GM18499 (cell line): ENCODE data around the gene C1QTNF5.
"Not testable (repeated sequence)": the region's sequence is repeated elsewhere in the genome, so short reads cannot be mapped to it uniquely, and the experiment has no call there.

Source experiments
- ATAC-seq: cut with Tn5 transposase; IDR thresholded peaks from one replicate; pipeline ENCODE4 v1.9.1; 2021; ENCODE audit warnings: moderate number of reproducible peaks; ENCODE audit not compliant: insufficient read depth, unreplicated experiment

The C1QTNF5 gene, protein sequence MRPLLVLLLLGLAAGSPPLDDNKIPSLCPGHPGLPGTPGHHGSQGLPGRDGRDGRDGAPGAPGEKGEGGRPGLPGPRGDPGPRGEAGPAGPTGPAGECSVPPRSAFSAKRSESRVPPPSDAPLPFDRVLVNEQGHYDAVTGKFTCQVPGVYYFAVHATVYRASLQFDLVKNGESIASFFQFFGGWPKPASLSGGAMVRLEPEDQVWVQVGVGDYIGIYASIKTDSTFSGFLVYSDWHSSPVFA

DNA sequence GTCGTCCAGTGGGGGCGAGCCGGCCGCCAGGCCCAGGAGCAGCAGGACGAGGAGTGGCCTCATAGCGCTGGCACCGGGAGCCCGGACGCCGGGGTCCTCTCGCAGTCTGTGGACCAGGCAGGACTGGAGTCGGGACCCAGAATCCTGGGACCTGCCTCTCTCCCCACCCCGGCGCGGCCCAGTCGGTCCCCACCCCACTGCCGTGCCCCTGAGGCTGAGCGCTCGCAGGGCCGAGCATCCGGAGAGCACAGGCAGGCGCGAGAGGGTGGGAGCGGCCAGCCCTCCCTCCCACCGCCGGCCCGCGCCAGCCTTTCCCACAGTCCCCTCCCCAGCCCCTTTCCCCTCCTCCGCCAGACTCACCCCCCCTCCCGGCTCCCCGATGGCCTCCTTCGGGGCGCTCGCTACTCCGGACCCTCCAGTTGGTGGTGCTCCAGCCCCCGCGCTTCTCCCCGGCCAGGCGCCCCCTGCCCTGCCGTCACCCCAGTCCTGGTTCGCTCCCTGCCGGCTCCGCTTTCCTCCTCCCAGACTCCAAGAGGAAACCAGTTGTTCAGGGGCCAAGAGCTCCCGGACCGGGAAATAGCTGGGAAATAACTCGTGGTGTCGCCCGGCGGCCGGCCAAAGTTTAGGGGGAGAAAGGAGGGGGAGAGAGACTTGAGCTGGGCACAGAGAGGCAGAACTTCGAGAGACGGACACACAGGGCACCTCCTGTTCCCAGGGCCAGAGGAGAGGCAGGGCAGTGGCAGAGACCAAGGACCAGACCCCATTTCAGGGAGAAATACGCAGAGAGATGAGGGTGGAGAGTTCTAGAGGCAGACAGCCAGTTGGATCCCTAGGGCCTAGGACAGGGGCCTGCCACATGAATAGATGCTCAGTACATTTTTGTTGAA is at the start of gene C1QTNF5:
Gene C1QTNF5, minus strand, starts transcription at position 549 of the 887 bp plus-strand sequence. Its CDS starts 486 bp downstream, at position 63.
- no peak for ATAC-seq

DNA sequence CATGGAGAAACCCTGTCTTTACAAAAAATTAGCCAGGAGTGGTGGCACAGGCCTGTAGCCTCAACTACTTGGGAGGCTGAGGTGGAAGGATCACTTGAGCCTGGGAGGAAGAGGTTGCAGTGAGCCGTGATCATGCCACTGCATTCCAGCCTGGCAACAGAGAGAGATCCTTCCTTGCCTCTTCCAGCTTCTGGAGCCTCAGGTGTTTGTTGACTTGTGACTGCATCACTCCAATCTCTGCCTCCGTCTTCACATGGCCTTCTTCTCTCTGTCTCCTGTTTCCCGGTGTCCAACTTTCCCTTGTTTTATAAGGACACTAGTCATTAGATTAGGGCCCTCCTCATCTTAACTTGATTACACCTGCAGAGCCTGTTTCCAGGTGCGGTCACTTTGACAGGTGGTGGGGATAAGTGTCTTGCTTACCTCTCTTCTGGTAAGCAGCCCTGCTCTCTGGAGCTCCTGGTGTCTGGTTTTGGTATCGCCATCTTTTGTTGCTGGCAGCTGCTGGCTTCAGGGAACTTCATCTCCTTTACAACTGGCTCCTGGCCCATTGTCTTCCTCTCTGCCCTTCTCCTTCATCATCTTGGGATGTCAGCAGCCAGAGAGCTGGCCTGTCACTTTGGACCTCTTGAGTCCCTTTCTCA is 49.0 kb upstream of the C1QTNF5 start:
- ATAC-seq: no peak

DNA sequence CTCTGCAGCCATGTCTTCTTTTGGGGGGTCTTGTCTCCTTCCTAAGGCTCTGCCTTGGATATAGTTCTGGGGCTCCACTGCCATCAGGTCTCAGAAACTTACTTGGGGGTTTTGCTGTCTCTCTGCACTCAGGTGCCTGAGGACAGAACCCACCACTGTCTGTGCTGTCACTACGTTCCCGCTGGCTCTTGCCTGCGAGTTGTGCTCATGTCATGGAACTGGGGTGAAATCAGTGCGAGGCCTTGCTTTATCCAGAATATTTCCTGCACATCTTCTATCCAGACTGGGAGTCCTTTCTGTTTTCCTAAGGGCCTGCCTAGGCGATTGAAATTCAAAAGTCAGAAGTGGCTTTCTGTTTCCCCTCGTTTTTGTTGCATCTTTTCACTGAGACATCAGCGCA is 47.4 kb upstream of the C1QTNF5 start:
- no peak for ATAC-seq

DNA sequence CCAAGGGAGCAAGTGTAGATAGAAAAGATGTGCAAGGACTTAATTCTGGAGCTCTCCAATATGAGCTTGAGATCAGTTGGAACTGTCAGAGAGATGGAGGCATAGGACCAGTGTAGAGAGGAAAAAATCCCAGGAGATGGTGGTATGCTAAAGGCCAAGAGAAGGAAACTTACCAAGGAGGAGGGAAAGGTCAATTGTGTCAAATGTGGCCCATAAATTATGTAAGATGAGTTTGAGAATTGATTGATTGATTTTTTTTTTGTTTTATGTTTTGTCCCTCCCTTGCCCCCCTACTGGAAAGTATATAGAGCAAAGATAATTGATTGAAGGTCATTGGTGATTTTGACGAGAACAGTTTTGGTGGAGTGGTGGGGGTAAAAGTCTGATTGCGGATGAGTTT is 43.6 kb upstream of the C1QTNF5 start:
- ATAC-seq: no peak

DNA sequence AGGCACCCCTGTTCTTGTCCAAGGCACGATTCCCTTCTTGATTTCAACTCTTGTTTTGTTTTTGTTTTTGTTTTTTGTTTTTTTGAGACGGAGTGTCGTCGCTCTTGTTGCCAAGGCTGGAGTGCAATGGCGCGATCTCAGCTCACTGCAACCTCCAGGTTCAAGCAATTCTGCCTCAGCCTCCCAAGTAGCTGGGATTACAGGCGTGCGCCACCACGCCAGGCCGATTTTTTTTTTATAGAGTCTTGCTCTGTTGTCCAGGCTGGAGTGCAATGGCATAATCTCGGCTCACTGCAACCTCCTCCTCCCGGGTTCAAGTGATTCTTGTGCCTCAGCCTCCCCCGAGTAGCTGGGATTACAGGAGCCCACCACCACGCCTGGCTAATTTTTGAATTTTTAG is 41.8 kb upstream of the C1QTNF5 start:
- not testable (repeated sequence) for ATAC-seq

DNA sequence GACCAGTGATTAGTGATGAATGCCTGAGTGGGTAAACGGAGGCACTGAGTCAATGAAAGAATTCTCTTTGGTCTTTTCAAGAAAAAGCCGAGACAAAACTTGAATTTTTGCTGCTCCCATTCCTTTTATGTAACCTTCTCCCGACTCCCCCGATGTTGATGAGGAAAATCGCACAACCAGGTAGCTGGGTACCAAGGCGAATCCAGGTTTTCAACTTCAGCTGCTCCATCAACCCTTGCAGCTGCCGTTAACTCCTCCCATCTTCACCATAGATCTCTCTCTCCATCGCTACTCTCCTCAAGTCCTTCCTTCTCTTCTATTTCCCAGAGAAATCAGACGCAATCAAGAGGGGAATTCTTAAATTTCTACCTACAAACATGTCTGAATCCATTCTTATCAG is 41.4 kb upstream of the C1QTNF5 start:
- no peak for ATAC-seq

DNA sequence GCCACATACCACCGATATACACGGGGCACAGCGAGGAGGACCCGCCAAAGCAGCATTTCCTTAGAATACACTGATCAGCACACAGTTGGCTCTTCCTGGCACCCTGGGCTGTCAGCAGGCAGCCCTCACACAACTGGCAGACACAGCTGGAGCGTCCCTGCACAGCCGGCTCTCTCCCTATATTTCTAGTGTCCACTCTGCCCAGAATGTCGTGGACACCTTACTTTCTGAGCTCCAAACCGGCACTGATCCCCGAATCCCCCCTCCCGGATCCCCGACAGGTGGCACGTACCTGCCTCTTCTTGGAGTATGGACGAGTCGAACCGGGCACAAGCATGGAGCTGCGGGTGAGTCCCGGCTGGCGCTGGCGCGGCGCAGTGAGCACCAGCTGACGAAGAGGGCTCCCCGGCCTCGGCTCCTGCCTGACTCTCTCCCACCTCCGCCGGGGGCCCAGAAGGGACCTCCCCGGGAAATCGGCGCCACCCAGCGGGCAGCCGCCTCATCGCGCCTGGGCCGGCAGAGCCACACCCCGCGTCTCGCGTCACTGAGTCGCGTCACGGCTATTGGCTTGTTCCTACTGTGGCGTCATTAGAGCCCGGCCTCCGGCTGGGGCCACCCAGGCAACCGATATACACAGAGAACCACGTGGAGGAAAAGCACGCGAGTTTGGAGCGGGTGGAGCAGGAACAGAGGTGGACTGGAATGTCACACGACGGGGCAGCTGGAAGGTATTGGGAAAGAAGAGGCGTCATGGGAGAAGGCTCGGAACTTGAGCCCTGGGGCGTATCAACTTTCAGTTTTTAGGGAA is 40.7 kb upstream of the C1QTNF5 start, which contains the start of gene USP2:
Gene USP2, minus strand, starts transcription at position 510 of the 808 bp plus-strand sequence. CDS start 8,210 bp downstream, outside the sequence.
- peak; percentile 71 for ATAC-seq

DNA sequence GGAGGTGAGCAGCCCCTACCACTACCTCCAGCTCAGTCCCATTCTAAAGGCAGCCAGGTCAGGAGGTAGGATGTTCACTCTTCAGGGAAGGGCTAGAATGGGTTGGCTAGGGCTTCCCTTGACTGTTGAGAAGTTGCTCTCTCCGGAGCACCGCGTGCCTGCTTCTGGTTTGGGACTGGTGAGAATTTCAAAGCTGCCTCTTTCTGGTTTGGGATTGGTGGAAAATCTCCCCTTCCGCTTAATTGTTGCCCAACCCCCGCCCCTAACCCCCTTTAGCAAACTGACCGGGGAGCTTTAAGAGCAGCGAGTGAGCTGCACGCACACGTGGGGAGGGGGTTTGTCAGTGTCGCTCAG is 40.1 kb upstream of the C1QTNF5 start:
- no peak for ATAC-seq

DNA sequence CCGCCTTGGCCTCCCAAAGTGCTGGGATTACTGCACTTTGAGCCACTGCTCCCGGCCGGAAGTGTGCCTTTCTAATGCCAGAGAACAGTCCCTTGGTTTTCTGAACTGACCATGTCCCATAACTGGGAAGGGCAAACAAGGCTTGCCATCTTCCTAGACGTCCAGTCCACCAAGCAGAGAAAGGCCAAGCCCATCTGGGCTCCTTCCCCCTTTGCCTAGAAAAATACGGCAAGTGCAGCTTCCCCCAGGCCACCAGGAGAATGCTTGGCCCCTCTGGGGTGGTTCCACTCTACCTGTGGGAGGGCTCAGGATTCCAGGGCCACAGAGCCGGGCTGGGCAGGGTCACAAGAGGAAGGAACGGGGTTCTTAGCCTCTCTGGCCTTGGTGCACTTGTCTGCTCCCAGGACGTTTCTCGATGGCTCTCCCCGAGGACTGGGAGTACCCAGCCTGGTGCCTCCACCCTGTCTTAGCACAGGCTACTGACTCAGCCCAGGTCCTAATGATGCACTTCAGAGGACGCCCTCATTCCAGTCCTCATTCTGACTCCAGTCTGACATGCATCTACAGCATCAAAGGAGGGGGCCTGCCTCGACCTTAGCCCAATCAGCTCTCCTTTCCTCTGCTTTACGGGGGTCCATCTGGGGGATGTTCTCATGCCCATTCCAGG is 39.6 kb upstream of the C1QTNF5 start:
- no peak for ATAC-seq

DNA sequence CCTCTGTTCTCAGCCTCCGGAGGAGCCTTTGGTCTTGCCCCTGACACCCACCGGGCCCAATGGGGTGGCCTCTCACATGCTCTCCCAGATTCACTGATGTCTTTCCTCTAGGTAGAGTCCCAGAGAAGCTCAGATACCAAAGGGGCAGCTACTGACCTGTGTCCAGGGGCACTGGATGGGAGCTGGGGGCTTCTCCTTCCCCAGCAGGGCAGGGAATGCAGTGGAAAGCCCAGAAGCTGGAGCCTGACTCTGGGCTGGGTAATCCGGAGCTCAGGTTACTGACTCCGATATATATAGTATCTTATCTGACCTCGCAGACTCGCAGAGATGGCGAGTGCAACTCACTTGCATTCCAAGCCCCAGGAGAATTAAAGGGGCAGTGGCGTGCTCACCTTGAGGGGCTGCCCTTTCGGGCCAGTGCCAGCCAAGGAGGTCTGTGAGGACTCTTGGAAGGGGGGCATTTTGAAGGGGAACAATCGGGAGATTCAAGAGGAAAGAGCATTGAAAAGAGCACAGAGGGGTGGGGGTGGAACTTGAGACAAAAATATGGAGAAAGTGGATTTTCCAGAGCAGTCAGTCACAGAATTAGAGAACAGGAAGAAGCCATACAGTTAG is 38.3 kb upstream of the C1QTNF5 start:
- no peak for ATAC-seq

DNA sequence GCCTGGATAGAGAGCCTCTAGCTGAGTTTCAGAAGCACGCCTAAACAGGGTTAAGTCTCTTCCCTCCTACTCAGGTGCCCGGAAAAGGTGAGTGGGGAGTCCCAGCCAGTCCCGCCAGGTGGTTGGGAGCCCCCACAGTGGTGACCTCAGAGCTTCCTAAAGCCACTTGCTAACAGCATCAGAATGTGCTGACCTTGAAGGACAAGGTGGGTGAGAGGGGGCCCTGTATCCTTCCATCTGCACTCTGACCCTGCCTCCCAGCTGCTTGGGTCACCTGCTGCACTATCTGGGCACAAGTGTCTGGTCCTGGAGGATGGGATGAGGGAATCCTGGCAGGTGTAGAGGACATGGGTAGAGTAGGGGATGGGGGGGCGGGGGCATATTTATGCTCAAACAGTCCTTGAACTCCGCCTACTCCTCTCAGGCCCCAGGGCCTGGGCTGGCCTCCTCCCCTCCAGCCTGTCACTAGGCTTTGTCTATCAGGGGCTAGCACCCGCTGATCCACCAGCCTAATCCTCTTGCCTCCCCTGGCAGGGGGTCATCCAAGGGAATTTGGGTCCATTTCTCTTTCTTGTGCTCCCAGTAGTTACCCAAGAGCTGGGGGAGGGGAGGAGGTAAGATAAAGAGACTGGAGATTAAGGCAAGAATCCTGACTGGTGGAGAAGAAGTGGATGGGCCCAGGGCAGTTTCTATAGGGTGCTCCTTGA is 37.4 kb upstream of the C1QTNF5 start:
- no peak for ATAC-seq

DNA sequence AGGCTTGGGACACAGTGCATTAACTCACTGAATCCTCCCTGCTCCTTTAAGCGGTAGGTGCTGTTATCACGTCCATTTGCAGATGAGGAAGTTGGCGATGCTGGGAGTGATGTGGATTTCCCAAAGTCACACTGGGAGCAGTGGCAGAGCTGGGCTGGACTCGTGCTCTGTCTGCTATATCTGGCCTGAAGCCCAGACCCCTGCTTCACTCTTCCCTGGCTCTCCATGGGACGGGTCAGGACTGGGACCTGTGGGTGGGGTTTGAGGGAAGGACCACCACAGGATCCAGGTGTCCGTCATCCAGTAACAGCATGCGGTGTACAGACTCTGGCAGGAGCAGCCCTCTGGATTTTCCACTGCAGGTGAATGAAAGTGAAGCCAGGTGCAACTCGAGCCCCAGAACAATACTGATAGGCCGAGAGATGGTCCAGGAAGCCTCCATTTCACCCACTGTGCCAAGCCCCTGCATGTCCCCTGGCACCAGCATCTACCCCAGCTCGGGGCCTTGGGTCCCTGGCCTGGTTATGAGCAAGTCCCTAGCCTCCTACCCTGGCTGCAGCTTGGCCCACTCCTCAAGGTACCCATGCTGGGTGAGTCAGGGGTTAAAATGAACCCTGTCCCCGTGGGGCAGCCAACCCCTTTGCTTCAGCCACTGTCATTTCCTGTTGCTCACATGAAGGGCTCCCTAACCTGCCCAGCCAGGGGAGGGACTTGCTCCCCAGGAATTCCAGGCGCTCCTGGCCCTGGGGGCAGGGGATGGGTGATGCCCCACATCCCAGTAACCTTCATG is 36.6 kb upstream of the C1QTNF5 start:
- no peak for ATAC-seq

DNA sequence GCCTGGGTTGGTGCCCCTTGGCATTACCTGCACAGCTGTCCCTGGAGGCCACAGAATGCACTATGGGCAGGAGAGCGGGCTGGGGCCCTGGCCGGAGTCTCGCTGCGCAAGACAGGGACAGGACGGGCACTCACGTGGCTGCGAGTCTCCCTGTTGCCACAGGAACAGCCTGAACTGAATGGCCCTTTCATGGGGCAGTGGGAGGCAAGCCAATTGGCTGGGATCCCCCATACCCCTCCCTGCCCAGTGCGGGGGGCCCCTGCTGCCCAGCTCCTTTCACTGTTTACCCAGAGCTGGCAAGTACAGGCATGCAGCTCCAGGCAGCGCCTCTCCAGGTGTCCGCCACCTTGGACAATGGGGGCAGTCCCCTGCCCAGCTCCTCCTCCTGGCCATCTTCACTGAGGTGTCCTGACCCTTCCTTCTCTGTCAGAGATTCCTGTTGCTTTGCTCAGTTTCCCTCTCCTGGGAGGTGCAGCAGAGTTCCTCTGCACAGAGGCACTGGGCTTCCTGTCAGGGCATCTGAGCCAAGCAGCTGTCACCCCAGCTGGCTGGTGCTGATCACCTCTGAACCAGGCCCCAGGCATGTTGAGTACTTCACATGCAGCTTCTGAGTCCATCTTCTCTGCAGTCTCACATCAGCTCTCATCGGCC is 35.6 kb upstream of the C1QTNF5 start:
- ATAC-seq: no peak

DNA sequence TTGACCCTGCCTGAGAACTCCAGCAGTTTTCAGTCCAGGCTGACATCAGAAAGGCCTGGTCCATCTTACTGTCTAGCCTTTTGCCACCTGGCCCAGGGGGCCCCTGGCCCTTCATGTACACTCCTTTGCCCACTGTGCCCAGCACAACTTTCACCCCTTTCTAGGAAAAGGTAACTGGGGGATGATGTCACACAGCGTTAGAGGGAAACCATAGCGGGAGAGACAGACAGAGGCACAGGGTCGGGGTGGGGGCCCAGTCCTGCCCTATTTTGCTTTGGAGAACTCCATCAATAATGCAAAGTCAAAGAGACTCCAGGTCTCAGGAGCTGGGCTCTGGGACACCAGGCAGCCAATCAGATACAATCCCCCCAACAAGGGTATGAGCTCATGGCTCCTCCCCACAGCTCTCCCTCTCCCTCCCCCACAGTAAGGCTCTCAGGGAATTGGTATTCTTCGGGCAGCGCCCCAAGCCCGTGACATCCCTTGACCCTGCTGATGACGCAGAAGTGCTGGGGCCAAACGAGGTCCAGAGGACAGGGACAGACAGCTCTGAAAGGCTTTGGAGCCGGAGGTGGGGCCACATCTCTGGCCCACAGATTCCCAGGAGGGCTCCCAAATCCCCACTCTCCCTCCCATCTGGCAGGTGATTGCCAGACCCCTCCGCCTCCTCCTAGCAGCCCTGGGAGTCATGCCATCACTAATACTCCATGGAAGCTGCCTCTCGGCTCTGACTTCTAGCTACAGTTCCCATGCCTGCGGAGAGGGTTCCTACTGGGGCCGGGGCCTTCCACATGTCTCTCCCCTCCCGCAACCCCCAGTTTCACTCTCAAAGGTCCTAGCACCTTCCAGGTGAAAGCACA is 34.9 kb upstream of the C1QTNF5 start:
- ATAC-seq: no peak

DNA sequence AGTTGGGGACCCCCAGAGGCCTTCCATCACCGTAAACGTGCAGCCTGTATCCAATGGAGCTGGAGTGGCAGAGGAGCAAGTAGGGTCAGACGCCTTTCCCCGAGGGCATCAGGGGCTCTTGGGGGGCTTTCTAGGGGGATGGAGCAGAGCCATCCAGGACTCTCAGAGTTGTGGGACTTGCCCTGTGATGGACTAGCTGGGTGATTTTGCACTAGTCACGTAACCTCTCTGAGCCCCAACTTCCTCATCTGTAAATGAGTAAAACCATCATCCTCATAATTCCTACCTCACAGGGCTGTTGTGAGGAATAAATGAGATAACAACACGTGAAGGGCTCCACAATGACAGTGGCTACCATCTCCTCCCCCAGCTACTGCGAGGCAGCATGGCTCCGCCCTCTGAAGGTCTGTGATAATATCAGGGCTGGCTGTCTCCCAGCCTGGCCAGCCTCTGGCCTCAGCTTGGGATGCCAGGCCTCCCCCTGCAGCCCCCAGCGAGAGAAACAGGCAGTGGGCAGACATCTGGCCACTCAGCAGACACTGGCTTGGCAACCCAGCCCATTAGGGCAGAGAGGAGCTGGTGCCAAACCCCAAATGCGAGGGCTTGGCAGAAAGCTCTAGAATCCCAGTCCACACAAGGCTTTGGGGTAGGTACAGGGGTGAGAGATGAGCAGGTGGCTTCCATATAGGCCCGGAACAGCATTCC is 34.1 kb upstream of the C1QTNF5 start:
- no peak for ATAC-seq
